Measurements from ENCODE around the gene HOXA6. TPM values are rescaled to one million over a fixed set of nuclear protein-coding genes. Genes with fewer than 3 reads are reported as not detected.

The HOXA6 gene
- total RNA-seq, 2 experiments from 2014 or later = 4.1 to 12.0 TPM

- TF ChIP-seq CTCF (conservative IDR thresholded peaks at IDR 0.05; ENCODE audit: low read length) (no peak), EZH2phosphoT487 (IDR thresholded peaks at IDR 0.05; ENCODE audit: borderline replicate concordance, low read depth, low read length) (no peak)
- ChIA-PET POLR2A (interaction anchor here (0.6 to 1.2 kb wide), 2 partner anchors 11 to 32 kb away, joined by 3 to 4 read pairs; no protein-coding TSS in a partner anchor), CTCF (ENCODE audit: unreplicated experiment) (no interaction called here)
- BruUV-seq (replicated peaks) = no TSS peak
- DNase-seq (ENCODE audit: low spot score) = no peak
- Histone ChIP-seq H3K4me1 (ENCODE audit: insufficient read depth, low read length, poor library complexity, severe bottlenecking) (no peaks in the 10 kb centered on the region), H3K9me2 (ENCODE audit: insufficient read depth, low read length) (no peaks in the 10 kb centered on the region), H3K27ac (ENCODE audit: low read depth, low read length, poor library complexity, severe bottlenecking) (no peak overlapping the region), H3K4me3 (ENCODE audit: low read depth, low read length, poor library complexity, severe bottlenecking) (no peak overlapping the region), H4K20me1 (ENCODE audit: insufficient read depth, low read length) (no peaks in the 10 kb centered on the region), H3K4me2 (ENCODE audit: low read length) (no peak overlapping the region), H3K79me2 (ENCODE audit: insufficient read depth, low read depth, low read length) (no peaks in the 10 kb centered on the region), H3K36me3 (ENCODE audit: insufficient read depth, low read length) (no peaks in the 10 kb centered on the region), H3K9me3 (ENCODE audit: low read length) (no peaks in the 10 kb centered on the region), H2AFZ (ENCODE audit: low read length) (no peak overlapping the region)
- intact Hi-C loops (cut with micrococcal nuclease; ENCODE audit: unreplicated experiment) = no loop called here
Measured at GRCh38 chr7:27104341-27105058, 43.1 kb downstream of the HOXA6 start.

- ChIA-PET POLR2A (interaction anchor here (0.6 kb wide), 1 partner anchor 31 kb away, joined by 3 read pairs; no protein-coding TSS in a partner anchor), CTCF (ENCODE audit: unreplicated experiment) (no interaction called here)
- H3K4me2 ChIP-seq (ENCODE audit: low read length) = no peak overlapping the region
- no peak overlapping the region for H3K27ac ChIP-seq (ENCODE audit: low read depth, low read length, poor library complexity, severe bottlenecking)
- H3K79me2 ChIP-seq (ENCODE audit: insufficient read depth, low read depth, low read length) = no peaks in the 10 kb centered on the region
- H3K4me3 ChIP-seq (ENCODE audit: low read depth, low read length, poor library complexity, severe bottlenecking) = no peak overlapping the region
- no peak overlapping the region for H2AFZ ChIP-seq (ENCODE audit: low read length)
- H3K36me3 ChIP-seq (ENCODE audit: insufficient read depth, low read length) = no peaks in the 10 kb centered on the region
- no peak for TF ChIP-seq EZH2phosphoT487 (IDR thresholded peaks at IDR 0.05; ENCODE audit: borderline replicate concordance, low read depth, low read length)
- no TSS peak for BruUV-seq (replicated peaks)
- H3K4me1 ChIP-seq (ENCODE audit: insufficient read depth, low read length, poor library complexity, severe bottlenecking) = no peaks in the 10 kb centered on the region
- intact Hi-C loops (cut with micrococcal nuclease; ENCODE audit: unreplicated experiment) = no loop called here
- DNase-seq (ENCODE audit: low spot score) = no peak
- no peaks in the 10 kb centered on the region for H3K9me3 ChIP-seq (ENCODE audit: low read length)
- no peaks in the 10 kb centered on the region for H3K9me2 ChIP-seq (ENCODE audit: insufficient read depth, low read length)
- no peaks in the 10 kb centered on the region for H4K20me1 ChIP-seq (ENCODE audit: insufficient read depth, low read length)
Measured at GRCh38 chr7:27103489-27104226, 43.9 kb downstream of the HOXA6 start.

- no peaks in the 10 kb centered on the region for H4K20me1 ChIP-seq (ENCODE audit: insufficient read depth, low read length)
- H2AFZ ChIP-seq (ENCODE audit: low read length) = no peak within 1 kb of the TSS
- no peak within 1 kb of the TSS for H3K4me2 ChIP-seq (ENCODE audit: low read length)
- no peak for TF ChIP-seq CTCF (conservative IDR thresholded peaks at IDR 0.05; ENCODE audit: low read length)
- POLR2A ChIA-PET = no interaction called here
- BruUV-seq (replicated peaks) = no TSS peak
- no peaks in the 10 kb centered on the region for H3K36me3 ChIP-seq (ENCODE audit: insufficient read depth, low read length)
- H3K27ac ChIP-seq (ENCODE audit: low read depth, low read length, poor library complexity, severe bottlenecking) = no peak within 1 kb of the TSS
- DNase-seq (ENCODE audit: low spot score) = no peak
- H3K4me1 ChIP-seq (ENCODE audit: insufficient read depth, low read length, poor library complexity, severe bottlenecking) = no peaks in the 10 kb centered on the region
- no peaks in the 10 kb centered on the region for H3K79me2 ChIP-seq (ENCODE audit: insufficient read depth, low read depth, low read length)
- no peaks in the 10 kb centered on the region for H3K9me2 ChIP-seq (ENCODE audit: insufficient read depth, low read length)
- H3K4me3 ChIP-seq (ENCODE audit: low read depth, low read length, poor library complexity, severe bottlenecking) = no peak within 1 kb of the TSS
- no peaks in the 10 kb centered on the region for H3K9me3 ChIP-seq (ENCODE audit: low read length)
- intact Hi-C loops (cut with micrococcal nuclease; ENCODE audit: unreplicated experiment) = no loop called here
- CTCF ChIA-PET (ENCODE audit: unreplicated experiment) = no interaction called here
Measured at GRCh38 chr7:27102581-27103442, 44.8 kb downstream of the HOXA6 start, which contains the start of gene HOXA2. Gene HOXA2 (minus strand): TSS chr7:27102683. CDS start chr7:27102500, 183 bp downstream.
